SK-N-MC (cell line): ENCODE results near the gene GGTA1.

Experiments used
- EZH2 ChIP-seq: fragments of 200-600 bp; sonication (generic); IDR thresholded peaks from one replicate; pipeline ENCODE4 v1.6.1; 2017; ENCODE audit warnings: antibody characterized with exemption
- POLR2AphosphoS5 ChIP-seq: IDR thresholded peaks from 2 replicates; pipeline ENCODE4 v1.6.1; 2012; ENCODE audit warnings: mild to moderate bottlenecking, low read depth, low read length, borderline replicate concordance

DNA sequence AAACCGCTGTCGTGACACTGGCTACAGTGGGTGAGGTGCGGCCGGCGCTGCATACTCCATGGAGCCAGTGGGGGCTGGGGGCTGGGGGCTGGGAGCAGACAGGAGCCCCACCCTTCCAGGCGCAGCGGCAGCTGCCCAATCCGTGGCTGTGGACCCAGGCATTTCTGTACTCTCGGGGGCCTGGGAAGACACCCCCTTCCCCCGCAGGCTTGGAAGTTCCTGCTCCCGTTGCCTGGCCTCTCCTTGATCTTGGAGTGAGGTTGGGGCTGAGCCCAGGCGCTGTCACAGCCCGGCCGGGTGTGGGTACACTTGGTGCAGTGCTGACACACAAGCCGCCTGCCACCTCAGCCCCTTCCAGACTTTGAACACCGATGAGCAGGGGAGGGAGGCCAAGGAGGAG is 27.7 kb upstream of the GGTA1 start:
- no peak for TF ChIP-seq POLR2AphosphoS5
- no peak for TF ChIP-seq EZH2
